ENCODE results near the gene RNF223. TPM values are rescaled to one million over a fixed set of nuclear protein-coding genes. Genes with fewer than 3 reads are reported as not detected.

RNF223 gene
- total RNA-seq, 1 experiment from 2014 or later: not detected

GRCh38 chr1:1035291-1035943 is 38.7 kb downstream of the RNF223 start (continued):
- TF ChIP-seq AR (CRISPR knock-in tag; IDR thresholded peaks at IDR 0.05): no peak

- Mint-ChIP-seq H3K9me3 (no peaks in the 10 kb centered on the region), H3K4me3 (peak overlapping the region; percentile 67), H3K36me3 (peaks cover 5% of the 10 kb centered on the region; the same call in 1 of the 2 replicates), H3K27me3 (ENCODE audit: low read depth) (peaks cover 44% of the 10 kb centered on the region), H3K27ac (no peak overlapping the region), H3K4me1 (peaks cover 10% of the 10 kb centered on the region)
- ChIA-PET CTCF (interaction anchor here (0.7 to 4.3 kb wide), 10 partner anchors 10 to 92 kb away, joined by 4 to 57 read pairs (median 12); partner anchors contain the start of genes AGRN, HES4 and NOC2L), POLR2A (interaction anchor here (1.5 to 1.6 kb wide), 2 partner anchors 10 to 82 kb away, joined by 3 to 4 read pairs; partner anchors contain the start of gene C1orf159)
- TF ChIP-seq MYBL2 (CRISPR knock-in tag; IDR thresholded peaks at IDR 0.05): no peak
- TF ChIP-seq TEAD1 (CRISPR knock-in tag; IDR thresholded peaks at IDR 0.05): no peak
- no peak for TF ChIP-seq KAT7 (CRISPR knock-in tag; IDR thresholded peaks at IDR 0.05; ENCODE audit: borderline replicate concordance)
- TF ChIP-seq ZNF317 (CRISPR knock-in tag; IDR thresholded peaks at IDR 0.05; ENCODE audit: borderline replicate concordance, low read depth): no peak
- TF ChIP-seq NFATC4 (CRISPR knock-in tag; IDR thresholded peaks at IDR 0.05): no peak
- no peak for TF ChIP-seq ATF2 (CRISPR knock-in tag; IDR thresholded peaks at IDR 0.05; ENCODE audit: borderline replicate concordance, low read depth)
- TF ChIP-seq ZNF512 (CRISPR knock-in tag; IDR thresholded peaks at IDR 0.05; ENCODE audit: borderline replicate concordance): no peak
- no peak for TF ChIP-seq TCF7 (CRISPR knock-in tag; IDR thresholded peaks at IDR 0.05; ENCODE audit: low read depth)
- no peak for TF ChIP-seq FOXJ3 (CRISPR knock-in tag; IDR thresholded peaks at IDR 0.05; ENCODE audit: borderline replicate concordance)
- no peak for TF ChIP-seq TP53 (CRISPR knock-in tag; IDR thresholded peaks at IDR 0.05)
- TF ChIP-seq ETV6 (CRISPR knock-in tag; IDR thresholded peaks at IDR 0.05): no peak
- no peak for TF ChIP-seq ZNF425 (CRISPR knock-in tag; conservative IDR thresholded peaks at IDR 0.05)
- ATAC-seq (no peak), DNase-seq (ENCODE audit: low spot score) (peak; percentile 45)
These were observed 39.7 kb downstream of the RNF223 start for GRCh38 chr1:1034439-1034781.
